GM18868 (cell line): ENCODE data around the gene SERPINB4.
"Not testable (repeated sequence)": the region's sequence is repeated elsewhere in the genome, so short reads cannot be mapped to it uniquely, and the experiment has no call there.

Source experiments
- ATAC-seq: cut with Tn5 transposase; IDR thresholded peaks from one replicate; pipeline ENCODE4 v1.9.1; 2021; ENCODE audit warnings: mild to moderate bottlenecking, moderate library complexity; ENCODE audit not compliant: unreplicated experiment

The SERPINB4 gene

DNA sequence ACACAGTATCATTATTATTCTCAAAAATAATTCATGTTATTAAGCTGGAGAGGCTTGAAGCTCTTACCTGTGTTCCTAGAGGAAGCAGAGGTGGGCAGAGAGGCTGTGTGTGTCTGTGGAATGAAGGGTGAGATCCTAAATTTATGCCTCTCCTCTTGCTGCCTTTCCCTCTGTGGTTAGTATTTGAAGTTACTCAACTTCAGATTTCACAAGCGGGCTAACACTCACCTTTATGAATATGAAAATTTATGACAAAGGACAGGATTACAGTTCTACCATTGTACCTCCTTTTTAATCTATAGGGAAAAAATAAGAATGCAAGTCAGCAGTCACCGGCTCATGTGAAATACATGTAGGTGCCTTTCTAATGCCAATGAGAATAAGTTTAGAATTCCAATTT, at the start of gene SERPINB4:
TSS of gene SERPINB4 (minus strand) at position 115 of the 400 bp plus-strand sequence. CDS start 679 bp downstream, outside the sequence.
- not testable (repeated sequence) for ATAC-seq

DNA sequence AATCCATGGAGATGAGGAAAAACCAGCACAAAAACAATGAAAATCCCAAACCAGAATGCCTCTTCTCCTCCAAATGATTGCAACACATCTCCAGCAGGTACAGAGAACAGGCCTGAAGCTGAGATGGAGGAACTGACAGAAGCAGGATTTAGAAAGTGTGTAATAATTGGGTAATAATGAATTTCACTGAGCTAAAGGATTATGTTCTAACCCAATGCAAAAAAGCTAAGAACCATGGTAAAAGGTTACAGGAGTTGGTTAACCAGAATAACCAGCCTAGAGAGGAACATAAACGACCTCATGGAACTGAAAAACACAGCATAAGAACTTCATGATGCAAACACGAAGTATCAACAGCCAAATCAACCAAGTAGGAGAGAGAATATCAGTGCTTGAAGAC, 45.0 kb upstream of the SERPINB4 start:
- ATAC-seq: no peak

DNA sequence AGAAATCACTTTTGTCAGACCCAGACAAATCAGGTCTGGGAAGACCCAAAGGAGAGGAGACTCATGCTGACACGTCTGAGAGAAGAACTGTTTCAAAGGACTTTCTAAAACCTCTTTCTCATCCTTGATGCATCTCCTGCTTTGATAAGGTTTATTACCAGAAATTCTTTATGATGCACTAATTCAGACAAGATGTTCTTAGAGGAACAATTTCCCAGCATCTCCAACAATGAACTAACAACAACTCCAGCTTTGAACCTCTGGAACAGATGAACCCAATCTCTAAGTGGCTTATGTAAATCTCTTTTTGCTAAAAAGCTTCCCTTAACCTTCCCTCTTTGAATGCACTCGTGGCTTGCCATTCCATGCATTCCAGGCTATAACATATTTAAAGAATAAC, 42.8 kb upstream of the SERPINB4 start:
- no peak for ATAC-seq

DNA sequence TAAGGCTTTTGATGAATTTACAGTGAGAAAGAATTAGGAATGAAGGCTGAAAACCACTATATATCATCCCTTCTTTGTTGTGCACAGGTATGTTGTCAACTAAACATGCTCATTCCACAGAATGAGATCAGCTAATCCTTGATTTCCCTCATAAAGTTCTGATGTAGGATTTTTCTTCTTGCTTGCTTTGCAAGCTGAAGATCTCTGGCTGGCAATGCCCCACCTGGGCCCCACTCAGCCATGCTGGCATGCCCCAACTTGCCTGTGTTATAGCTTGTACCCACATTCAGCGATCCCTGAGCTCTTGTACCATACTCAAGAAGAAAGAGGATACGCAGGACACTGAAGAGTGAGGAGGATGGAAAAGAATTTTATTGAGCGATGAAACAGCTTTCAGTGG, 40.7 kb upstream of the SERPINB4 start:
- ATAC-seq: no peak

DNA sequence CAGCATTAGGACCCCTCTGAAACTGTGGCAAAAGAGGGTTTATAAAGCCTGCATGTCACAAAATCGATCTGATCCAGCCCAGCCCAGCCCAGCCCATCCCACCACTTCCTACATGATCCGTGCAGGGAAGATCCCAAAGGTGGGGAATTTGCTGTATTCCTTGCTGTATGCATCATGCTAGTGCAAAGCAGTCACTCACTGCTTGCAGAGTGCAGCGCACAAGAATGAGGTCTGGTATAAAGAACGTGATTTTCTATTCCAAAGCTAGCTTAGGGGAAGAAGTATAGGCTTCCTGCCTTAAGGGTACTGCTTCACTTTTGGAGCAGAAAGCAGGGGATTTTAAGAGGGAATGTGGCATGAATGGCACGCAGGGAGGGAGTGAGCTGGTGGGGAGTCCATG, 39.8 kb upstream of the SERPINB4 start:
- ATAC-seq: no peak

DNA sequence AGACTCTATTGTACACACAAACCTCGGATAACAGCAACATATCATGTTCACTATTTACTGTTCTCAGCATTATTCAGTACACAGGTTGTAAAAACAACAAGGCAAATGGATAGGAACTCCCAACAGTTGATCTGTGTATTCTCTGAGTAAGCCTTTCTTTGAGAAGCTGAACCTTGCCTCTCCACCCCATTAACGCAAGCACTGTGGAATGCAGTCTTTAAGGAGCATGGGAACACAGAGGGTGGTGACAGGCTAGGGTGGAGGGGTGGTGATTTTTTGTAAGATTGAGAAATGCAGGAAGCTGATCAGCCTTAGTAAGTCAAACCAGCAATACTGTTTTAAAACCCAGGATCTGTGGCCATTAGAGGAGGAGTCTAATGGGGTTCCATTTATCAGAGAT, 39.1 kb upstream of the SERPINB4 start:
- no peak for ATAC-seq

DNA sequence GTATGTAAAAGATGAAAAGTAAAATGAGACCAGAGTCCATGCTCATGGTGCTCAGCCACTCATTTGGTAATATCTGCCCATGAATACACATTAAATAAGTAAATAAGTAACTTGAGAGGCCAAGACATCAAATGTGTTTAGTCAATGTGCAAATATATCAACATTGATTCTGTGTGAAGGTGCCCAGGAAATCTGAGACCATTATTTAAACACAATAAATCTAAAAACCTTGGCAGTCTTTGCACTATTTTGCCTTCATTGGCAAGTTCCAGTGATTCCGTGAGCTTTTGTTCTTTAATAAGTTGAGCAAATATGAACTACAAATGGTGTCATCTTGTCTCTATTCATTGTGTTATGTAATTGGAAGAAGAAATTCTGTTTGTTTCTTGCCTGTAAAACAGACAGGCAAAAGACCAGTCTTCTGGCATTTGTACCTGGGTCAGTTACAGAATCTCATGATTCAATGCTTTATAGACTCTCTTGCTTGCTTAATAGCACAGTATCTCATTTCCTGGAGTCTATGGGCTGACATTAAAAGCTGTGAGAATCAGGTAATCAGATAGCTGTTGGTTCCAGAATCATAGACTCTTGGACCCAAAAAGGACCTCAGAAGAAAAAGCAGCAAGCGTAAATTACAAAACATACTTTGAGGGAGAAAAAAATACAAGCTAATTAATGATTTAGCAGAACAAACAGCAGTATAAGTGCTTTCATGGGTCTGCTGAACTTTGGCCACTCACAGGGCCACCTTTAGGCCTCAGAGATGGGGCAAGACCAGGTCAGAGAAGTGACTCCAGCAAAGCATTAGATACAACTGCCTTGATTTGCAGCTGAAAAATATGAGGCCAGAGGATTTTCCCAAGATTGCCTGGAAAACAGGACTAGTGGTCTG, 37.6 kb upstream of the SERPINB4 start:
- ATAC-seq: no peak

DNA sequence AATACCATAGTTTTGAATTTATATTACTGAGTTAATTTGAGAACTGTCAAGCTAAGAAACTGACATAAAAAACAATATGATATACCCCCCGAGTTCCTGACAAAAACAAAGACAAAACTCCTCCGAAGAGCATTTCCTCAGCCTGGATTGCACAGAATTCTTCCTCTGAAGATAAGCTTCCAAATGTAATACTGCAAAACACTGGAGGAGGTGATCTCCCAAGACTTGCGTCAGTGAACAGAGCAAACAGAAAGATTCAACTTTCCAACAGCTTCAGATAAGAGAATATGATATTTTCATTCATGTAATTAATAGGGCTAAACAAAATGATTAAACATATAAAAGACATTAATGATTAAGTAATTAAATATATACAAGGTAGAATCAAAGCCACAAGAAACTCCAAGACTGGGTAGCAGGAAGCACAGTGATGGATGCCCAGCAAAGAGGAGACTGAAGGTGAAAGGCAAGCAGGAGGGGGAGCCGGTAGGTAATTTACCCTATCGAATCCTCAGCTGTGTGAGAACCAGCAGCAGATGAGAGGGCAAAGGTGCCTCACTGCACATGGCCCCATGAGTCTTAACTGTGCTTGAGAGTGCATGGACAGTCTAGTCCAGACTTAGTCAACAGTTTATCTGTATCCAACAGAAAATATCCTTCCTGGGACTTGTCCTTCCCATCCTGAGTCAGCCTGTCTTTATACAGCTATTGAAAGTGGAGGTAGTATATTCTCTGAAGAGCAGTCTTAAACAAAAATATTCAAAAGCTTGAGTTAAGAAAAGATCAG, 36.0 kb upstream of the SERPINB4 start:
- ATAC-seq: no peak

DNA sequence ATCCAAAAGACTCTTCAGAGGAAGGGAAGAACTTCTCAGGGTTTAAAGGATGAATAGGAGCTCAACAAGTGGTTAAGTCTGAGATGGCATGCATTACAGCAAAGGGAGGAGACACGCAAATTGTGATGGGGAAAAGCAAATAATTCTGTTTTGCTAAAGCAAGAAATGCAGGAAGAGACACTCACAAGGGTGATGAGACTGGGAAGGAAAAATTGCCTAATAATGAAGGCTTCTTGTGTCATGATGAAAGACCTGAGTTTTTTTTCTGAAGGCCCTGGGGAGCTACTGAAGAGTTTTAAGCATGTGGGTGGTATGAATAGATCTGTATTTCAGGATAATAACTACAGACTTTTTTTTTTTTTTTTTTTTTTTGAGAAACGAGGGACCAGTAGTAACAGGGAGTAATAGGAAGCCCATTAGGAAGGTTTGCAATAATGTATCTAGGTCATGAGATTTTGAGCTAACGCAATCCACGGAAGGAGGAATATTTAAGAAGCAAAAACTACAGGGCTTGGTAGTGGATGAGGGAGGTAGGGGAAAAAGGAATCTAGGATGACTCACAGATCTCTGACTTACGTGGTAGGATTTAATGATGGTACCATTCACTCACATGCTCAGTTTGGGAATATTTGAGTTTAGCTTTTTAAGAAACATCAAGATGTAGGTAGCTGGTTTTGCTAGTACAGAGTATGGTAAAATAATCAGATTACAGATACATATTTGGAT, 33.6 kb upstream of the SERPINB4 start:
- no peak for ATAC-seq

DNA sequence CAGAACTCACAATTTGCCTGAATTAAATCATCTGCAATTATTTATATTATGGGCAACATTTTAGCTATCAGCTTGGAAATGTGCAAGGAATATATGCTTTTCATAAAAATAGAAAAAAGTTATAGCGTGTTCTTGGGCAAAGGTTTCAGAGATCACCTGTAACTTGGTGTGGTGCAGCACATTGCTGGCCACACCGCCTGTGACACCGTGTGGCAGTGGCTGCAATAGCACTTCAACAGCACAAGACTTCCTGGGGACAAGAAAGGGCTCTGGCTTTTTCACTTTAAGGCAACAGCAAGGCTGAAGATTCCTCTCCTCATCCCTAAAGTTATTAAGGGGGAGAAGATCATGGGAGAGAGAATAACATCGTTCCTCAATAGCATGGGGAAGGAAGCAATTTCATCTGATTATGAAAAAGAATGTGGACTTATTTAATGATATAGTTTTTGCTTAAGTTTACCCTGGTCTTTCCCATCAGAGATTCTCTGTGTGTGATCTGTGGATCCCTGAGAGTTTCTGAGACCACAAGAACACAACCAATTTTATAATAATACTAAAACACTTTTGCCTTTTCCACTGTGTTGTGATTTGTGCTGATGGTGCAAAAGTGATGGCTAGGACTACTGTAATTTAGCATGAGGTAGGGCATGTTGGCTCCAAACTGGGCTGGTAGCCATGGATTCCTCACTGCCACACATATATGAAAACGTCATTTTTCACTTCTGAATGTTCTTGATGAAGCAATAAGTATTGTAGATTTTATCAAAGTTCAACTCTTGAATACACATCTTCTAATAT, 32.7 kb upstream of the SERPINB4 start:
- peak; percentile 92 for ATAC-seq

DNA sequence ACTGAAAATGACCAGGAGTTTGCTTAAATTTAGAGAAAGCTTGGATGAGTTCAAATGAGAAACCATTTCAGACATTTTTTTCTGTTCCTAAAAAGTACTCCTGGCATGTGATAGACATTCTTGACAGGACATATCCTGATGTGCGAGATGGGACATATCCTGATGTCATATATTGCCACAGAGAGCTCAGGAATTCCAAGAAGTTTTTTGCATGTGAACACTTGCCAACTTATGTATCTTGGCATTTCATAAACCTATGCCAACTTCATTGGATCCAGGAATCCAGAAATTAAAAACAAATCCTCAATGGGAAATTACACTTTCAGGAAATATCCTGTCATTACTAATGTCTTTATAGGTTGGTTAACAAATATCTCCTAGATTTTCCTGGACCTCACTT, 20.5 kb upstream of the SERPINB4 start:
- no peak for ATAC-seq

DNA sequence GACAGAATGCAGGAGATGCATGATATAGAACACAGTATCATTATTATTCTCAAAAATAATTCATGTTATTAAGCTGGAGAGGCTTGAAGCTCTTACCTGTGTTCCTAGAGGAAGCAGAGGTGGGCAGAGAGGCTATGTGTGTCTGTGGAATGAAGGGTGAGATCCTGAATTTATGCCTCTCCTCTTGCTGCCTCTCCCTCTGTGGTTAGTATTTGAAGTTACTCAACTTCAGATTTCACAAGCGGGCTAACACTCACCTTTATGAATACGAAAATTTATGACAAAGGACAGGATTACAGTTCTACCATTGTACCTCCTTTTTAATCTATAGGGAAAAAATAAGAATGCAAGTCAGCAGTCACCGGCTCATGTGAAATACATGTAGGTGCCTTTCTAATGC, 17.7 kb upstream of the SERPINB4 start, which contains the start of gene SERPINB3:
TSS of gene SERPINB3 (minus strand) at position 144 of the 400 bp plus-strand sequence. CDS start 677 bp downstream, outside the sequence.
- not testable (repeated sequence) for ATAC-seq

DNA sequence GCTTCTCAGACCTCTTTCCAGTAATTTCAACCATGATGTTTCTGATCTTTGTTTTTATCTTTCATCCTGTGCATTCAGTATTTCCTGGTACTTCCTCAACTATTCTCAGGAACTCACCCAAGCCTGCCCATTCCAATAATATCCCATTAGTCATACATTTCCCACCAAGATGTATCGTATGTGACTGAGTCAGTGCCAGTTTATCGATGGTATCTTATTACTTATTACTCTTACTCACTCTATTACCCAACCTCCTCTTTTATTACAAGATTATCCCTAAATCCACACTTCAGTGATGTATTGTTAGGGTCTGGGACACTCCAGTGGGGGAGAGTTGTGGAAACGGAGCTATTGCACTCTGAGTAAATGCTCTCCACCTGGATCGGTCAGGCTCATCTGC, 14.9 kb upstream of the SERPINB4 start:
- ATAC-seq: not testable (repeated sequence)

DNA sequence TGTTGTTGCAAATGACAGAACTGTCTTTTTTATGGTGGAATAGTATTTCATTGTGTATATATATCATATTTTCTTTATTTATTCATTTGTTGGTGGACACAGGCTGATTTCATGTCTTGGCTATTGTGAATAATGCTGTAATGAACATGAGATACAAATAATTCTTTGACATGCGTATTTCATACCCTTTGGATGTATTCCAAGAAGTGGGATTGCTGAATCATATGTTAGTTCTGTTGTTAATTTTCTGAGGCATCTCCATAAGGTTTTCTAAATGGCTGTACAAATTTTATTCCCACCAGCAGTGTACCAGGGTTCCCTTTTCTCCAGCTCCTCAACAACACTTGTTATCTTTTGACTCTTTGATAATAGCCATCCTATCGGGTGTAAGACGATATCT, 6.2 kb upstream of the SERPINB4 start:
- ATAC-seq: not testable (repeated sequence)

DNA sequence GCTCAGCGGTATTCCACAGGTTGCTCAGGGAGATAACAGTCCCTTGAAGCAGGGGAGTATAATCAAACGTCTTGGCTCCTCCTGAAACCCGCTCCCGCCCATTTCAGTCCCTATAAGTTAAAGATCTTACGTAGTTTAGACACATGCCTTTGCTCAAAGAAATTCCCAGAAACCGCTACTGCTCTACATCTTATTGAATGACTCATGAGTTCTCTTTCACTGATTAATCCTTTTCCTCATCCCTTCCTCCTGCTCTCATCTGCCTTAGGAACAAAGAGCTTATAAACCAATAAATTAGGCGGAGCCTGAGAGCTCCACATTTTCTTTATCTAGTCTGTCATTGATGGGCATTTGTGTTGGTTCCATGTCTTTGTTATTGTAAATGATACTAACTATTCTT, 4.2 kb upstream of the SERPINB4 start:
- ATAC-seq: no peak

DNA sequence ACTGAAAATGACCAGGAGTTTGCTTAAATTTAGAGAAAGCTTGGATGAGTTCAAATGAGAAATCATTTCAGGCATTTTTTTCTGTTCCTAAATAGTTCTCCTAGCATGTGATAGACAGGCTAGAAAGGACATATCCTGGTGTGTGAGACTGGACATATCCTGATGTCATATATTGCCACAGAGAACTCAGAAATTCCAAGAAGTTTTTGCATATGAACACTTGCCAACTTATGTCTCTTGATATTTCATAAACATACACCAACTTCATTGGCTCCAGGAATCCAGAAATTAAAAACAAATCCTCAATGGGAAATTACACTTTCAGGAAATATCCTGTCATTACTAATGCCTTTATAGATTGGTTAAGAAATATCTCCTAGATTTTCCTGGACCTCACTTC, 2.9 kb upstream of the SERPINB4 start:
- ATAC-seq: no peak

DNA sequence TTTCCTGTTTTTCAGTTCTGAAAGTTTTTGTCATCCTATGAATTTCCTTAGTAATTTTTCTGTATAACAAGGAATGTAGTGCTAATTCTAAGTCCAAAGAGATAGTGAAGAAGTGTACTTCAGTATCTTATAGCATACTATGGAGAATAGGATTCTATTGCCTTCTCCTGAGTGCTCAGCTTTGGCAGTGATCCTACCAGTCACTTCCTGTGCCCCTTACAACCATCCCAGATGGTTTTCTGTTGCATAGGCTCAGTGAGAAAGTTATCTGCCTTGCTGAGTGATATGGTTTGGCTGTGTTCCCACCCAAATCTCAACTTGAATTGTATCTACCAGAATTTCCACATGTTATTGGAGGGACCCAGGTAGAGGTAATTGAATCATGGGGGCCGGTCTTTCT, 638 bp upstream of the SERPINB4 start:
- not testable (repeated sequence) for ATAC-seq

DNA sequence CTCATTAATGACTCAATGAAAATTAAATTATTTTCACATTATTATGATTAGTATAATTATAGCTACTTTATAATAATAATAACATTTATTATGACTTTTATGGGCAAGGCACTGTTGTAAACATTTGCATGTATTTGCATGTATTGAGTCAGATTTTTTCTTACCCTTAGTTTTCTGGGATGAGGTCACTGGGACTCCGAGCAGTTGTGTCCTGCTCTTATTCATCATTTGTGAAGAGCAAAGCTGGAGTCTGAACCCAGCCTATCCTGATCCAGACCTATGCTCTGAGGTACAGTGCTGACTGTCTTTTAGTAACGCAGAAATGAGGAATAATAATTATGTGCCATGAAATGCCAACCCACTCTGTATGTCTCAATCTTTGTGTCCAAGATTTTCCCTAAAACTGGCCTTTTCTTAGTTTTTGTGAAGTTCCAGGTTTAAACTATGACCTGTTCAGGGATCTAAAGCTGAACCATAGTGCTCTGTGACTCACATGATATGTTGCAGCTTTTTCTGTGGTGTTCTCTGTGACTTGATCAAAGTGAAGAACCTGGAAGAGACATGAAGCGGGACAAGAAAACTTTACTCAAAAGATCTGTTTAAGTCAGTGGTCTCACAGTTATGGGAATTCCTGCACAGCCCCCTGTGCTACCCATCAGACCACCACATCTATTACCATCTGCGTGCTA, 1.2 kb downstream of the SERPINB4 start:
- ATAC-seq: not testable (repeated sequence)

DNA sequence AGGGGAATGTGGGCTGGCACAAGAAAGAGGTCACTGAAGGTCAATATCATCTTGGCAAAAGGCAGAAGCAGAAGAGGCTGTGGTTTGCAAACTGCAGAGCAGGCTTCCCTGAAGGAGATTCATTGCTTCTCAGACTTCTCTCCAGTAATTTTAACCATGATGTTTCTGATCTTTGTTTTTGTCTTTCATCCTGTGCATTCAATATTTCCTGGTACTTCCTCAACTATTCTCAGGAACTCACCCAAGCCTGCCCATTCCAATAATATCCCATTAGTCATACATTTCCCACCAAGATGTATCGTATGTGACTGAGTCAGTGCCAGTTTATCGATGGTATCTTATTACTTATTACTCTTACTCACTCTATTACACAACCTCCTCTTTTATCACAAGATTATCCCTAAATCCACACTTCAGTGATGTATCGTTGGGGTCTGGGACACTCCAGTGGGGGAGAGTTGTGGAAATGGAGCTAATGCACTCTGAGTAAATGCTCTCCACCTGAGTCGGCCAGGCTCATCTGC, 2.8 kb downstream of the SERPINB4 start:
- ATAC-seq: not testable (repeated sequence)
